NB4 (cell line): ENCODE measurements around the gene RSKR.

Source experiments
- CTCF ChIP-seq: IDR thresholded peaks from one replicate; pipeline ENCODE4 v1.5.1; 2012; ENCODE audit warnings: low read depth, low read length
- POLR2A ChIP-seq: IDR thresholded peaks from 2 replicates; pipeline ENCODE4 v1.6.1; 2011; ENCODE audit warnings: mild to moderate bottlenecking; ENCODE audit not compliant: insufficient read length; ENCODE audit errors: extremely low read depth

DNA sequence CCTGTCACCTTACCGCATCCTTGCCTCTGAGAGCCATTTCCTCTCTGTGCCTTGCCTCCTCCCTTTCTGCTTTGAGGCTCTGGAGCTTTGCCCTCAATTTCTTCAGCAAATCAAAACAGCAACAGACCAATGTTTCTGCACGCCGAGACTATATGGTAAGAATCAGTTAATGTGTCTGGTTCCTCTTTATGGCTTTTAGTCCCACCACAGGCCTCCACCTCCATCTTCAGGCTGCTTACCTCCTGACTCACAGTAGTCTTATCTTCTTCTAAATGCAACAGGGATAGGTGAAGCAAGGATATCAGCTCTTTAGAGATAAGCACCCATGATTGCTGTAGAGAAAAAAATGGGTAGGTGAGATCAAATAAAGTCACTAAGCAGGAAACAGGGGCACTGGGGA is 28.1 kb downstream of the RSKR start:
- TF ChIP-seq CTCF = no peak
- TF ChIP-seq POLR2A = no peak
